ENCODE data around the gene SEMA5A.

GRCh38 chr5:9495121-9495520 is 50.8 kb downstream of the SEMA5A start:
- TF ChIP-seq GATA3 (IDR thresholded peaks at IDR 0.05; ENCODE audit: low read depth, low read length), result no peak
- no peak for TF ChIP-seq GATA2 (IDR thresholded peaks at IDR 0.05; ENCODE audit: low read depth, low read length)

Measured in SH-SY5Y (cell line).